ENCODE measurements around the gene PCDH15. TPM values are rescaled to one million over a fixed set of nuclear protein-coding genes. Genes with fewer than 3 reads are reported as not detected.

PCDH15 gene
- polyA plus RNA-seq, 1 of the 3 experiments (the other 2 are of a cell fraction), result 0.03 TPM

GRCh38 chr10:53952698-53953630 is 848.1 kb downstream of the PCDH15 start (continued):
- TF ChIP-seq IRF3 (IDR thresholded peaks at IDR 0.05; ENCODE audit: low read depth, low read length), result no peak
- no peak for TF ChIP-seq MXI1 (IDR thresholded peaks at IDR 0.05; ENCODE audit: low read depth, low read length)
- TF ChIP-seq USF2 (IDR thresholded peaks at IDR 0.05; ENCODE audit: borderline replicate concordance, low read depth, low read length), result no peak
- TF ChIP-seq POLR2AphosphoS5 (IDR thresholded peaks at IDR 0.05; ENCODE audit: low read depth, low read length), result no peak
- TF ChIP-seq ELF1 (IDR thresholded peaks at IDR 0.05), result no peak
- TF ChIP-seq SIN3A (IDR thresholded peaks at IDR 0.05; ENCODE audit: borderline replicate concordance, low read depth, low read length), result no peak
- TF ChIP-seq FOXM1 (IDR thresholded peaks at IDR 0.05; ENCODE audit: low read depth), result no peak

GRCh38 chr10:53939654-53940053 is 861.4 kb downstream of the PCDH15 start:
- no peak overlapping the region for H3K27ac ChIP-seq (ENCODE audit: low read depth in 2 of 2, low read length in 1 of 2)
- H3K9ac ChIP-seq, result no peak overlapping the region
- ChIA-PET CTCF (interaction anchor here (1.2 kb wide), 1 partner anchor 22 kb away, joined by 3 read pairs; no protein-coding TSS in a partner anchor), POLR2A (no interaction called here)
- 47% methylated on average over 5 of the region's 5 CpGs for WGBS (ENCODE audit: low lambda C conversion rate)
- H3K27me3 ChIP-seq (ENCODE audit: insufficient read depth), result no peaks in the 10 kb centered on the region
- H3K4me3 ChIP-seq (ENCODE audit: low read depth in 2 of 2, low read length in 1 of 2), result no peak overlapping the region
- no peaks in the 10 kb centered on the region for H3K4me1 ChIP-seq (ENCODE audit: control insufficient read depth in 1 of 2, insufficient read depth in 2 of 2, low read depth in 1 of 2, low read length in 1 of 2)
- no peaks in the 10 kb centered on the region for H3K79me2 ChIP-seq (ENCODE audit: insufficient read depth)
- no peak overlapping the region for H3K4me2 ChIP-seq
- H3F3A ChIP-seq (replicated peaks; ENCODE audit: insufficient read depth), result no peaks in the 10 kb centered on the region
- H3K36me3 ChIP-seq (replicated peaks in 1 of 2; ENCODE audit: control insufficient read depth in 1 of 2, insufficient read depth in 2 of 2, low read length in 1 of 2), result no peaks in the 10 kb centered on the region
- TF ChIP-seq RCOR1 (IDR thresholded peaks at IDR 0.05; ENCODE audit: low read length) (no peak), FOXJ3 (CRISPR knock-in tag; IDR thresholded peaks at IDR 0.05) (no peak), GATA2 (CRISPR knock-in tag; IDR thresholded peaks at IDR 0.05) (no peak), SMC3 (IDR thresholded peaks at IDR 0.05; ENCODE audit: low read depth, low read length) (no peak), NFIC (IDR thresholded peaks at IDR 0.05; ENCODE audit: borderline replicate concordance) (no peak), CTCF (IDR thresholded peaks at IDR 0.05) (no peak), ZBTB33 (IDR thresholded peaks at IDR 0.05; ENCODE audit: borderline replicate concordance, low read depth) (no peak), IRF3 (IDR thresholded peaks at IDR 0.05; ENCODE audit: low read depth, low read length) (no peak)
- H4K20me1 ChIP-seq (ENCODE audit: insufficient read depth), result no peaks in the 10 kb centered on the region
- H2AFZ ChIP-seq (ENCODE audit: low read depth), result no peak overlapping the region
- H3K9me3 ChIP-seq, result no peaks in the 10 kb centered on the region
- H3K9me2 ChIP-seq, result no peaks in the 10 kb centered on the region
- DNase-seq, result no peak
